BJ (cell line): ENCODE data around the gene UBE2F. TPM values are rescaled to one million over a fixed set of nuclear protein-coding genes. Genes with fewer than 3 reads are reported as not detected.

Source experiments
- CTCF ChIA-PET: fragments of 350-600 bp; formaldehyde crosslinking; extraction: SDS; loops from one replicate; lab custom pipeline; 2021; ENCODE audit warnings: antibody characterized with exemption, inconsistent platforms; lab: Yijun Ruan, JAX
- POLR2A ChIA-PET: fragments of 300-600 bp; sonication (Branson Sonifier 250); formaldehyde crosslinking; extraction: SDS; loops from one replicate; lab custom pipeline; 2021; ENCODE audit warnings: antibody characterized with exemption; lab: Charles Lee
- DNase-seq: peaks from one replicate; pipeline ENCODE4 v3.0.0-alpha.2; 2011; ENCODE audit warnings: low read depth
- H3K27me3 ChIP-seq: 2 replicates; pipeline ENCODE4 v1.6.0; 2011; ENCODE audit warnings: low read length; ENCODE audit not compliant: control insufficient read depth, insufficient read depth
- H3K36me3 ChIP-seq: 2 replicates; pipeline ENCODE4 v1.5.1; 2011; ENCODE audit warnings: low read length; ENCODE audit not compliant: control insufficient read depth, insufficient read depth
- H3K4me3 ChIP-seq: 2 replicates; pipeline ENCODE4 v1.5.1; 2011; ENCODE audit warnings: low read depth, mild to moderate bottlenecking, control low read depth, low read length
- polyA plus RNA-seq: library from polyadenylated mRNA; depleted of rRNA; stranded (reverse); fragments of >200 nt; gene quantifications from 2 replicates; pipeline ENCODE4 v1.2.3, GENCODE V29; 2011; rRNA removed
- small RNA-seq: library from RNA; depleted of rRNA; stranded (forward); fragments of <200 nt; gene quantifications from one replicate; pipeline ENCODE3, GENCODE V24; 2012; ENCODE audit warnings: low replicate concordance, low read depth; ENCODE audit not compliant: insufficient read length
- TF ChIP-seq, protein P1 (sequence below): IDR thresholded peaks from 2 replicates; pipeline ENCODE4 v1.5.1; 2011; ENCODE audit warnings: low read depth, mild to moderate bottlenecking, control low read depth, inconsistent platforms, low read length, moderate library complexity; ENCODE audit not compliant: insufficient read depth

The UBE2F gene
- polyA plus RNA-seq, 1 experiment = 47.9 TPM

DNA sequence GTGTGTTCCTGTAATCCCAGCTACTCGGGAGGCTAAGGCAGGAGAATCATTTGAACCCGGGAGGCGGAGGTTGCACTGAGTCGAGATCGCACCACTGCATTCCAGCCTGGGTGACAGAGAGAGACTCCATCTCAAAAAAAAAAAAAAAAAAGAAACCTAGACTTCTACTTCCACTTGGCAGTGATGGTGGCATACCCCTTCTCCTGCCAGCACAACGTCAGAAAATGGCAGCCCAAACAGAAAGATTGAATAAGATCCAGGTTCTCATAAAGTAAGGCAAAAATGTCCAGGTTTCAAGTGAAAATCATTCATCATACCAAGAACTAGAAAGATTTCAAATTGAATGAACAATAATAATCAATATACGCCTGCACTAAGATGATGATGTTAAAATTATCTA is 117.9 kb downstream of the UBE2F start:
- ChIA-PET POLR2A (no interaction called here), CTCF (no interaction called here)
- DNase-seq = no peak
- Histone ChIP-seq H3K27me3 (no peaks in the 10 kb centered on the region), H3K4me3 (no peak overlapping the region), H3K36me3 (peaks cover 3% of the 10 kb centered on the region)
- TF ChIP-seq, protein P1, sequence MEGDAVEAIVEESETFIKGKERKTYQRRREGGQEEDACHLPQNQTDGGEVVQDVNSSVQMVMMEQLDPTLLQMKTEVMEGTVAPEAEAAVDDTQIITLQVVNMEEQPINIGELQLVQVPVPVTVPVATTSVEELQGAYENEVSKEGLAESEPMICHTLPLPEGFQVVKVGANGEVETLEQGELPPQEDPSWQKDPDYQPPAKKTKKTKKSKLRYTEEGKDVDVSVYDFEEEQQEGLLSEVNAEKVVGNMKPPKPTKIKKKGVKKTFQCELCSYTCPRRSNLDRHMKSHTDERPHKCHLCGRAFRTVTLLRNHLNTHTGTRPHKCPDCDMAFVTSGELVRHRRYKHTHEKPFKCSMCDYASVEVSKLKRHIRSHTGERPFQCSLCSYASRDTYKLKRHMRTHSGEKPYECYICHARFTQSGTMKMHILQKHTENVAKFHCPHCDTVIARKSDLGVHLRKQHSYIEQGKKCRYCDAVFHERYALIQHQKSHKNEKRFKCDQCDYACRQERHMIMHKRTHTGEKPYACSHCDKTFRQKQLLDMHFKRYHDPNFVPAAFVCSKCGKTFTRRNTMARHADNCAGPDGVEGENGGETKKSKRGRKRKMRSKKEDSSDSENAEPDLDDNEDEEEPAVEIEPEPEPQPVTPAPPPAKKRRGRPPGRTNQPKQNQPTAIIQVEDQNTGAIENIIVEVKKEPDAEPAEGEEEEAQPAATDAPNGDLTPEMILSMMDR = no peak

DNA sequence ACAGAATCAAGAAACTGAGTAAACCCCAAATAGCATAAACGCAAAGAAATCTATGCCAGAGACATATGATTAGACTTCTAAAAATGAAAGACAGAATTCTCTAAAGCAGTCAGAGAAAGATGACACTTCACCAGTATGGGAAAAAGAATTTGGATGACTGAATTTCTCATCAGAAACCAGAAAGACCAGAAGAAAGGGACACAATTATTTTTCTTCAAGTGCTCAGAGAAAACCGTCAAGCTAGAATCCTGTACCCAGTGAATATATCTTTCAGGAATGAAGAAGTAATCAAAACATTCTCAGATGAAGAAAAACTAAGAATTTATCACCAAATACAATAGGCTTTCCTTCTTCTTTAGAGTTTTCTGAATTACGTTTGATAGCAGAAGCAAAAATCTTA is 119.1 kb downstream of the UBE2F start:
- Histone ChIP-seq H3K27me3 (no peaks in the 10 kb centered on the region), H3K36me3 (peaks cover 3% of the 10 kb centered on the region), H3K4me3 (no peak overlapping the region)
- TF ChIP-seq, protein P1 = no peak
- CTCF ChIA-PET = interaction anchor here (0.6 kb wide), 1 partner anchor 472 kb away, joined by 3 read pairs; no protein-coding TSS in a partner anchor
- POLR2A ChIA-PET = no interaction called here
- DNase-seq = no peak

DNA sequence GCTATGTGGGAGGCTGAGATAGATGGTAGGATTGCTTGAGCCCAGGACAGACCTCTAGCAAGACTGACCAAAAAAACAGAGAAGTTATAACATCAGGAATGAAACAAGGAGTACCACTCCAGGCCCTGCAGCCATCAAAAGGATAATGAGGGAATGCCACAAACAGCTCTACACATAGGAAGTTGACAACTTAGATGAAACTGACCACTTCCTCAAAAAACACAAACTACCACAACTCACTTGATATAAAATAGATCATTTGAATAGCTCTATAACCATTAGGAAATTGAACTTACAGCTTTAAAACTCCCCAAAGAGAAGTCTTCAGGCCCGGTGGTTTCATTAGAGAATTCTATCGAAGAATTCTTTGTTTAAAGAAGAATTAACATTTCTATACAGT is 120.4 kb downstream of the UBE2F start:
- H3K27me3 ChIP-seq = no peaks in the 10 kb centered on the region
- no peak overlapping the region for H3K4me3 ChIP-seq
- ChIA-PET POLR2A (interaction anchor here (0.5 kb wide), 1 partner anchor 207 kb away, joined by 5 read pairs; no protein-coding TSS in a partner anchor), CTCF (interaction anchor here (0.6 kb wide), 1 partner anchor 26 kb away, joined by 3 read pairs; no protein-coding TSS in a partner anchor)
- DNase-seq = no peak
- TF ChIP-seq, protein P1 = no peak
- H3K36me3 ChIP-seq = peaks cover 1% of the 10 kb centered on the region; the same call in 1 of the 2 replicates

DNA sequence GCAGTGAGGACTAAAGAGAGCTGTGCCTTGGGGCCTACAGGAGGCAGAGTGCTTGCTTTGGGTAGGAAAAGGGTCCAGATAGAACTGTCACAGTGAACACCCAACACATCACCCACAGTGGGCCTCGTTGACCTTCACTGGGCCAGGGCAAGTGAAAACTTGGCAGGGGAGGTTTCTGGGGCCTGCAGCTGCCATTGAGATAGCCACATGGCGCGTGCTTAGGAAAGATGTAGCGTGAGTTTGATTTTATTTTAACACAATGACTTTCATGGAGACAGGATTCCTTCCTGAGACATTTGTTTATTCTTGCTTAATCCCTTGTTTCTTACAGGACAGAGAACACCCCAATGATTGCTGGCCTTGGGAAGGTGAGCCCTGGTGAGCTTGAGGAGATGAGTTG is 124.1 kb downstream of the UBE2F start:
- POLR2A ChIA-PET = no interaction called here
- CTCF ChIA-PET = interaction anchor here (0.5 kb wide), 1 partner anchor 55 kb away, joined by 3 read pairs; no protein-coding TSS in a partner anchor

DNA sequence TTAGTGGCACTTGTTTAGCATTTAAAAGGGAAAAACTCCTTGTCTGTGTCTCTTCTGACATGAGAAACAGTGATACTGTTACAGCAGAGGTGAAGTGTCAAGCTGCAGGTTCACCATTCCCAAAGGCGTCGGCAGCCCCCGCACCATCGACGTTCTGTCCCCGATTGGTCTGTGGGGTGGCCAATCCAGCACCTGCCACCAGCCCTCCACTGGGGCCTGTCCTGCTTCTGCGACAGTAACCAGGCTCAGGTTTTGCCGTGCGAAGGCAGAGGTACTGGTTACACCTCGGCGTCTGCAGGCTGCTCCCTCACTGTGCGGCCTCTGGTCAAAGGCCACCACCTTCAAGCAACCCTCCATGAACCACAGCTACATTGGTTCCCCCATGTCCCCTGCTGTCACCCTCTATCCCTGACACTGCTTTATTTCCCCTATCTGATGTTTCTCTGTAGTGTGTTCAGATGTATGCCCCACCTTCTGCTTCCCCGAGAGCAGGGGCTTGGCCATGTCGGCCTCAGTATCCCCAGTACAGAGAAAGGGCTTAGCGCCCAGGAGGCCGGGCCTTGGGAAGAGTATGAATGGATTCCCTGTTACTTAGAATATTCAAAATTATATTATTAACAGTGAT is 124.7 kb downstream of the UBE2F start:
- no peak for DNase-seq
- ChIA-PET CTCF (no interaction called here), POLR2A (no interaction called here)
- TF ChIP-seq, protein P1 = no peak
- no peak overlapping the region for H3K4me3 ChIP-seq
- no peaks in the 10 kb centered on the region for H3K27me3 ChIP-seq
- H3K36me3 ChIP-seq = no peaks in the 10 kb centered on the region

More for the DNA sequence above, 124.1 kb downstream of the UBE2F start:
- Histone ChIP-seq H3K27me3 (no peaks in the 10 kb centered on the region), H3K4me3 (no peak overlapping the region), H3K36me3 (no peaks in the 10 kb centered on the region)
- TF ChIP-seq, protein P1 = no peak
- DNase-seq = no peak

Small RNA genes within 50 kb of the gene (small RNA-seq; reads per million reads assigned to genes)
- not detected for gene RNU6-1333P

Other genes starting within 250 kb of the UBE2F start
- gene RBM44, start 168.2 kb upstream of the UBE2F start, polyA plus RNA-seq = 0.05 and 0.07 TPM in 2 replicates
- gene RAMP1, start 107.4 kb upstream of the UBE2F start, polyA plus RNA-seq = 5.7 and 10.8 TPM in 2 replicates
- gene SCLY, start 94.0 kb downstream of the UBE2F start, polyA plus RNA-seq = 6.8 and 7.7 TPM in 2 replicates
- 1.3 and 2.1 TPM in 2 replicates for gene ESPNL, start 133.3 kb downstream of the UBE2F start, polyA plus RNA-seq
- gene KLHL30, start 171.7 kb downstream of the UBE2F start, polyA plus RNA-seq = 0.29 and 0.58 TPM in 2 replicates
- gene ERFE, start 192.0 kb downstream of the UBE2F start, polyA plus RNA-seq = 1.2 and 2.9 TPM in 2 replicates
- gene ILKAP, start 236.7 kb downstream of the UBE2F start, polyA plus RNA-seq = 28.4 and 31.1 TPM in 2 replicates